IPS-18a (cell line): ENCODE results near the gene TGFBRAP1.

ENCODE experiments used
- H3K27ac ChIP-seq: one replicate; pipeline ENCODE4 v1.5.1; 2013; ENCODE audit warnings: low read length
- H3K27me3 ChIP-seq: one replicate; pipeline ENCODE4 v1.6.1; 2013; ENCODE audit warnings: mild to moderate bottlenecking, low read length; ENCODE audit not compliant: control insufficient read depth, insufficient read depth
- H3K36me3 ChIP-seq: one replicate; pipeline ENCODE4 v1.6.1; 2013; ENCODE audit warnings: low read depth, low read length; ENCODE audit not compliant: control insufficient read depth
- H3K4me1 ChIP-seq: one replicate; pipeline ENCODE4 v1.6.1; 2013; ENCODE audit warnings: low read depth, low read length; ENCODE audit not compliant: control insufficient read depth
- H3K4me3 ChIP-seq: one replicate; pipeline ENCODE4 v1.5.1; 2013; ENCODE audit warnings: low read length
- H3K9ac ChIP-seq: one replicate; pipeline ENCODE4 v1.6.1; 2013; ENCODE audit warnings: mild to moderate bottlenecking, low read length, moderate library complexity
- H3K9me3 ChIP-seq: one replicate; pipeline ENCODE4 v1.6.1; 2013; ENCODE audit warnings: low read depth, low read length; ENCODE audit not compliant: control insufficient read depth

TGFBRAP1 gene

DNA sequence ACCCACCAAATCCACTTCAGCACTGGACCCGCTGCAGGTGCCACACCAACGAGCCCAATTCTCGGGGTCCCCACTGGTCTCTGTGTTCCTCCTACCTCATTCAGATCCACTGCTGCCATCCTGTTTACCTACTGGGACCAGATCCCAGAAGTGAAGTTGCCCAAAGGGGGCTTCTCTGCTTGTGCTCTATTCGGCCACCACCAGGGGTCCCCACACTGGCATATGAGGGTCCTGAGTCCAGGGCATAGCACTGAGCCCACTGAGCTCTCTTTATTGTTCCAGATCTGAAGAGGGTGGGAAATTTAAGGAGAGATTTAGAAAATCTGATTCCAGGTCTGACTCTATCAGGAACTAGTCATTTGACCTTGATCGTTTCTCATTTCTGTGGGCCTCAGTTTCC is 85.6 kb downstream of the TGFBRAP1 start:
- Histone ChIP-seq H3K4me1 (no peaks in the 10 kb centered on the region), H3K27ac (no peak overlapping the region), H3K9ac (no peak overlapping the region), H3K27me3 (peaks cover under 1% of the 10 kb centered on the region), H3K4me3 (no peak overlapping the region), H3K36me3 (no peaks in the 10 kb centered on the region), H3K9me3 (no peaks in the 10 kb centered on the region)

DNA sequence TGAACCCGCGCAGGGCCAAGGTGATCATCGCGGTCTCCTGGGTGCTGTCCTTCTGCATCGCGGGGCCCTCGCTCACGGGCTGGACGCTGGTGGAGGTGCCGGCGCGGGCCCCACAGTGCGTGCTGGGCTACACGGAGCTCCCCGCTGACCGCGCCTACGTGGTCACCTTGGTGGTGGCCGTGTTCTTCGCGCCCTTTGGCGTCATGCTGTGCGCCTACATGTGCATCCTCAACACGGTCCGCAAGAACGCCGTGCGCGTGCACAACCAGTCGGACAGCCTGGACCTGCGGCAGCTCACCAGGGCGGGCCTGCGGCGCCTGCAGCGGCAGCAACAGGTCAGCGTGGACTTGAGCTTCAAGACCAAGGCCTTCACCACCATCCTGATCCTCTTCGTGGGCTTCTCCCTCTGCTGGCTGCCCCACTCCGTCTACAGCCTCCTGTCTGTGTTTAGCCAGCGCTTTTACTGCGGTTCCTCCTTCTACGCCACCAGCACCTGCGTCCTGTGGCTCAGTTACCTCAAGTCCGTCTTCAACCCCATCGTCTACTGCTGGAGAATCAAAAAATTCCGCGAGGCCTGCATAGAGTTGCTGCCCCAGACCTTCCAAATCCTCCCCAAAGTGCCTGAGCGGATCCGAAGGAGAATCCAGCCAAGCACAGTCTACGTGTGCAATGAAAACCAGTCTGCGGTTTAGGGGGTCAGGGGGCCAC is 87.1 kb downstream of the TGFBRAP1 start:
- Histone ChIP-seq H3K4me3 (no peak overlapping the region), H3K9ac (no peak overlapping the region), H3K9me3 (no peaks in the 10 kb centered on the region), H3K36me3 (no peaks in the 10 kb centered on the region), H3K27ac (no peak overlapping the region), H3K27me3 (peaks cover 6% of the 10 kb centered on the region), H3K4me1 (no peaks in the 10 kb centered on the region)

DNA sequence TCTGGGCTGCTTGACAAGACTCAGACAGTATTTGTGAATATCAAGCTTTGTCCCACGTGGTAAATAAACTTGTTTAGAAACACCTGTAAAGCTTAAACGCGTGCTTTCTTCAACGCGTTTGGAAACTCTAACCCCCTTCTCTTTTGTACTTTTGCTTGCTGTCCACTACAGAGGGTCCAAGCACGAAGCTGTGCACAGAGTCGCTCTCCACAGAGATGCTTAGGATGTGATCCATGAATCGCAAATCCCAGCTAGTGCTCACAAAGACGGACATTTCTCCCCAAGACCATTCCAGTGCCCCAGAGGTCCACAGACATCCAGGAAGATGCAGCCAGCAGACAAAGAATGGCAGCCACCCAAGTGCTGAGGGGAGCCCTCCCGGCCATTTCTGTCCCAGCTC is 88.1 kb downstream of the TGFBRAP1 start, which contains the start of gene GPR45:
TSS of gene GPR45 (plus strand) at position 301 of the 400 bp plus-strand sequence. CDS start 116 bp downstream, outside the sequence.
- Histone ChIP-seq H3K36me3 (no peaks in the 10 kb centered on the region), H3K9ac (no peak within 1 kb of the TSS), H3K27ac (no peak within 1 kb of the TSS), H3K27me3 (peaks cover 6% of the 10 kb centered on the region), H3K4me1 (no peaks in the 10 kb centered on the region), H3K9me3 (no peaks in the 10 kb centered on the region), H3K4me3 (no peak within 1 kb of the TSS)

DNA sequence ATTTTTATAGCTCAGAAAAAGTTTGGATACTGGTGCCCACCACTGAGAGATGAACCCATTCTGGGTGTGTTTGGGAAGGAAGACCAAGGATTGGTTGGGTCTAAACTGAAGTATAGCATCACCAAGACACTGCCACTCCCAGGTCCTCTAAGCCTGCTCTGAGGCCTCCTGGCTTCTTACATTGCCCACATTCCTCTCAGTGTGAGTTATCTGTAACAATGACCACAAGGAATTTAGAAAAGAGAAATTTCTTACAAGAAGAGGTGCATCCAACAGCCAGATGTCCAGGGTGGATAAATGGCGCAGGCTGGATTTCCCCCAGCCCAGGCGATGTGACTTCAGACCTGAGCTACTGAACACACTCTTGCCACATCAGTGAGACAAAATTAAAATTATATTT is 89.6 kb downstream of the TGFBRAP1 start:
- Histone ChIP-seq H3K27ac (no peak overlapping the region), H3K9ac (no peak overlapping the region), H3K36me3 (no peaks in the 10 kb centered on the region), H3K4me1 (no peaks in the 10 kb centered on the region), H3K9me3 (no peaks in the 10 kb centered on the region), H3K27me3 (peaks cover 6% of the 10 kb centered on the region), H3K4me3 (no peak overlapping the region)

DNA sequence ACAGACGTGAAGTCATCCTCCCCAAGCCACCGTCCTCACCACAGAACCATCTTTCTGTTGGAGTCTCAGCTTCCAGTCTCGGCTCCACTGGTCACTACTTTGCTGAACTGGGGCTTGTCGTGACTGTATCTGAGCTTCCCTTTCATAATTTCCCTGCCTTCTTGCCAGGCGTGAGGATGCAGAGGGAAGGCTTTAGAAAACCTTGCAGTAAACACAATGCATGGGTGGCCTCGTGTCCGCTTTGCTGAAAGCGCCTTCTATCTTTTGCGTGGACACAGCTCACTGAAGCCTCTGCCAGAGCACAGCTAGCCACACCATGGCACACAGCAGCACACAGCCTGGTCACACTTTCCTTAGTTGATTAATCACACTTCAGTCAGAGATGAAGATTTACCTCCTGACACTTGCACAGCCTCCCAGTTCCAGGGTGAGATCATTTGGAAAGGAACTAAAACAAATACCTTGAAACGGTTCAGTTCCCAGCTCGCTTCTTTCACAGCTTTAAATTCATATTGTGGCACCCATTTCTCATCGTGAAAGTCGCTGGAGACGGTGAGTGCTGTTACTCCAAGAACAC is 90.8 kb downstream of the TGFBRAP1 start:
- Histone ChIP-seq H3K4me3 (peak overlapping the region; percentile 9), H3K36me3 (no peaks in the 10 kb centered on the region), H3K9me3 (no peaks in the 10 kb centered on the region), H3K27me3 (peaks cover 6% of the 10 kb centered on the region), H3K27ac (no peak overlapping the region), H3K4me1 (no peaks in the 10 kb centered on the region), H3K9ac (no peak overlapping the region)

DNA sequence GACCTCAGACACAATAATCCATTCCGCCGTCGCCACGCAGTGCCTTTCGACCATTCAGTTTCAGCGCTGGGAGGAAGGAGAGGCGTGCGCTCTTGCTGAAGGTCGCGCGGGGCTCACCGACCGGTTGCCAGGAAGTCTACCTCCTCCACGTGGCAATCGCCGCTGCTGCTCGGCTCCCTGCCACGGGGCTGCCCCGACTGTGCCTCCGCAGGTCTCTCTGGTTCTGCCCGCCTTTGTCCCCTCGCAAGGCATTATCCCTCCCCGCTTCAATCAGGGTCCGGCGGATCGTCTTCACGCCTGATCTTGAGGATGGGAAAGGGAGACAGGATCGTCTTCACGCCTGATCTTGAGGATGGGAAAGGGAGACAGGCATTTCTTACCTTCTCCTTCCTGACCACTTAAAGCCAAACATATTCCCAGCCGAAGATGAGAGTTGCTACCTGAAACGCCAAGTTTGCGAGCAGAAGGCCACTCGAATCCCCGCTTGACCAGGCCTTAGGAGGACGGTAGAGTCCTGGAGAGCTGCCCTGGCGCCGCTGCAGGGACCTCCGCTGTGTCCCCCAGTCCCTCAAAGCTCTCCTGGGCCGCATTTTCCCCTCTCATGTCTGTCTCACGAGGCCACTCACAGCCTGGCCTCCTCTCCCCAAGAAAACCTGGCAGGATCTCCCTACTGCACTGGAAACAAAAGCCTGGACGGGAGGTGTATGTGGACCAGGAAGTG is 92.3 kb downstream of the TGFBRAP1 start:
- Histone ChIP-seq H3K27me3 (peaks cover 6% of the 10 kb centered on the region), H3K4me1 (no peaks in the 10 kb centered on the region)

DNA sequence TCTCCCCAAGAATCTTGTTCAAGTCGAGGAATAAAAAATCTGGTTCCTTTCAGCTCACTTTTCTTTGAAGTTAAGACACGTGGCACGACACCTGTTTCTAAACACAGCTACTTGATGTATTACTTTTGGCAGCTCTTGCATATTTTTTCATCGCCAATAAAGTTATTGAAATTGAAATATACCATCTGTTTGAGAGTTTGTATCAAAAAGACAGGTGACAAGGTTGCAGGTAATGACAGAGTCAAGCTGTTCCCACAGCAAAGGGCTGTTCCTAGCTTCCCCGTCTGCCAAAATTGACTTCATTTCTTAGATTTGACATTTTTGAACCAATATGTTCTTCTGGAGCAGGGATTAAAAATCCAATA is 93.5 kb downstream of the TGFBRAP1 start:
- no peaks in the 10 kb centered on the region for H3K9me3 ChIP-seq
- no peaks in the 10 kb centered on the region for H3K36me3 ChIP-seq
- no peak overlapping the region for H3K9ac ChIP-seq
- no peak overlapping the region for H3K27ac ChIP-seq
- H3K4me3 ChIP-seq: no peak overlapping the region
- H3K27me3 ChIP-seq: peaks cover 6% of the 10 kb centered on the region
- no peaks in the 10 kb centered on the region for H3K4me1 ChIP-seq

More for the DNA sequence above, 92.3 kb downstream of the TGFBRAP1 start:
- Histone ChIP-seq H3K27ac (no peak overlapping the region), H3K9ac (no peak overlapping the region), H3K9me3 (no peaks in the 10 kb centered on the region), H3K36me3 (no peaks in the 10 kb centered on the region), H3K4me3 (no peak overlapping the region)

DNA sequence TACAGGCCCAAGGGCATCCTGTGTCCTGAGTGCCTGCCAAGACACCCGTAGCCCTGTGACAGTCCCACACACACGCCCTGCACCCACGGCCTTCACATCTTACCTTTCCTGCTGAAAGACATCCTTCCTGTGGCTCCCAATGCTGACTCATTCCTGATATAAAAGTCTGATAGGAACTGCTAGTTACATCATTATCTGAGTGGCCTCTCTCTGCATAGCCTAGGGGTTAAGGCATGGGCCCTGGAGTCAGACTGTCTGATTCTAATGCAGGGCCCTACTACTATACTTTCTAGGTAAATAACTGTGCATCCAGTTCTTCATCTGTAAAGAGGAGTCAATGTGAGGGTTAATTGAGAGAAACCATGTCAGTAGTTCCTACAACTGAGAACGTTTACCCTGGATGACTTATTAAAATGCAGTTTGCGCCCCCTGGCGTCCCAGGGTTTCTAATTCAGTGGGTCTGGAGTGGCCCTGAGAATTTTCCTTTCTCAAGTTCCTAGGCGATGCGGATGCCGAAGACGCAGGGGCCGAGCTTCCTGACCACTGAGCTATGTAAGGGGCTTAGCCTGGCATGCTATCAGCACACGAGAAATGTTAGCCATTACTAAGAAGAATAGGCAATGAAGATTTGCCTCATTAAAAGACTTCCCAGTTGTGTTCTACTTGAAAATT is 94.0 kb downstream of the TGFBRAP1 start:
- H3K27ac ChIP-seq: no peak overlapping the region
- H3K4me3 ChIP-seq: no peak overlapping the region

DNA sequence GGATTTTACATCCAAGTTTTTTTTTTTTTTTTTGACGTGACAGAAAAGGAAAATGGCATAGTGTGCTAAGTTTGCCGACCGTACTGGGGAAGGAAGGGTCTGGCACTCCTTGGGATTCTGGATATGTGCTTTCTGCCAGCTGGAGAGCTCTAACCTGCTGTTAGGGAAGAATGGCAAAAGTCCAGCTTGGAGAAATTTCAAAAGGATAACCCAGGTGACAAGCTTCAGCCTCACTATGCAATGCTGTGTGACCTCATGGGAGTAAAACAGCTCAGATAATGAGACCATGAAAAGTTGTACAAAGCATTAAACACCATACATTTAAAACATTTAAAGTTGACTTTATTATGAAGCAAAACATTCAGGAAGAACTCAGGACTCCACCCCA is 98.3 kb downstream of the TGFBRAP1 start:
- Histone ChIP-seq H3K9me3 (no peaks in the 10 kb centered on the region), H3K36me3 (no peaks in the 10 kb centered on the region), H3K4me3 (no peak overlapping the region), H3K27me3 (no peaks in the 10 kb centered on the region), H3K9ac (no peak overlapping the region), H3K27ac (no peak overlapping the region), H3K4me1 (no peaks in the 10 kb centered on the region)

More for the DNA sequence above, 94.0 kb downstream of the TGFBRAP1 start:
- H3K27me3 ChIP-seq: peaks cover 6% of the 10 kb centered on the region
- H3K36me3 ChIP-seq: no peaks in the 10 kb centered on the region
- H3K9me3 ChIP-seq: no peaks in the 10 kb centered on the region
- no peaks in the 10 kb centered on the region for H3K4me1 ChIP-seq
- no peak overlapping the region for H3K9ac ChIP-seq

DNA sequence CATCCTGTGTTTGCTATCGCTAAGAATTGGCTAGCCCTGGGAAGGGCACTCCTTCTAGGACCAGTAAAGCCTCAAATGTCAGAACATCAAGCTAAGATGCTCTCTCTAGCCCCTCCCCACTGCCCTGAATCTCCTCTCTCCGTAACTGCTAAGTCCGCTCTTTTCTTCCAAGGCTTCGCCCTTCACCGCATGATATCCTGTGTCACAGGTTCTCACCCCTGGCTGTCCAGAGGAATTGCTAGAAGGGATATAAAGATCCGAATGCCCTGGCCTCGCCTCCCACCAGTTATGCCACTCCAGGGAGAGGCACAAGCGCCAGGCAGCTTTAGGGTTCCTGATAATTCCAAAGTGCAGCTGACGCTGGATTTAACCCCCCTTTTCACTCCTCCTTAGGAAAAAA is 105.1 kb downstream of the TGFBRAP1 start:
- no peak overlapping the region for H3K9ac ChIP-seq
- H3K9me3 ChIP-seq: no peaks in the 10 kb centered on the region
- no peak overlapping the region for H3K4me3 ChIP-seq
- H3K4me1 ChIP-seq: peaks cover 5% of the 10 kb centered on the region
- H3K27ac ChIP-seq: no peak overlapping the region
- H3K36me3 ChIP-seq: no peaks in the 10 kb centered on the region
- H3K27me3 ChIP-seq: no peaks in the 10 kb centered on the region

DNA sequence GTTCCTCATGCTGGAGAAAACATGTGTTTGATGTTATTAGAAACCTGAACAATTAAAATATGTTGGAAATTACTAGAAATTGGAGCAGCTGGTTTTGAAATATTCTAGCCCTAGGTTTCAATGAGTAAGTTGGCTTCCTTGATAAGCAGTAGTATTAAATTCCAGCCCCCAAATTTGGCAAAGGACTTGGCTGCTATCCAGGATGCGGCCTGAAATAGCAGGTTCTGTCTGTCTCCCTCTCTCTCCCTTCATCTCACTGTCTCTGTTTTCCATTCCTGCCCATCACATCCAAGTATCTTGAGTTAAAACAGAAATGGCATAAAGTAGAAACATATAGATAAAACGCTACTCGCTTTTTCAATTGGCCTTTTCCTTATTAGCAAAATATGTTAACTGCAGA is 108.9 kb downstream of the TGFBRAP1 start:
- H3K9ac ChIP-seq: no peak overlapping the region
- H3K27ac ChIP-seq: no peak overlapping the region
- H3K36me3 ChIP-seq: no peaks in the 10 kb centered on the region
- H3K4me1 ChIP-seq: peaks cover 5% of the 10 kb centered on the region
- H3K27me3 ChIP-seq: no peaks in the 10 kb centered on the region
- H3K9me3 ChIP-seq: no peaks in the 10 kb centered on the region
- H3K4me3 ChIP-seq: no peak overlapping the region
